RWPE1 (cell line): ENCODE results near the gene ST3GAL5.

ENCODE experiments used
- CTCF ChIA-PET: fragments of 350-600 bp; sonication (Branson Sonifier 250); formaldehyde crosslinking; extraction: SDS; loops from one replicate; lab custom pipeline; 2021; lab: Yijun Ruan, JAX
- POLR2A ChIA-PET: fragments of 400-600 bp; formaldehyde crosslinking; extraction: SDS; loops from one replicate; lab custom pipeline; 2020; ENCODE audit warnings: antibody characterized with exemption; ENCODE audit not compliant: low non-redundant PET; lab: Yijun Ruan, JAX
- DNase-seq: peaks from one replicate; pipeline ENCODE4 v3.0.0; 2012; ENCODE audit warnings: low spot score
- H3K27ac ChIP-seq: fragments of 450-650 bp; 2 replicates; pipeline ENCODE4 v1.5.1; 2017
- TF ChIP-seq, protein P1 (sequence below): fragments of 450-650 bp; conservative IDR thresholded peaks from 2 replicates; pipeline ENCODE4 v1.5.1; 2017; ENCODE audit warnings: low read depth, mild to moderate bottlenecking

The ST3GAL5 gene

DNA sequence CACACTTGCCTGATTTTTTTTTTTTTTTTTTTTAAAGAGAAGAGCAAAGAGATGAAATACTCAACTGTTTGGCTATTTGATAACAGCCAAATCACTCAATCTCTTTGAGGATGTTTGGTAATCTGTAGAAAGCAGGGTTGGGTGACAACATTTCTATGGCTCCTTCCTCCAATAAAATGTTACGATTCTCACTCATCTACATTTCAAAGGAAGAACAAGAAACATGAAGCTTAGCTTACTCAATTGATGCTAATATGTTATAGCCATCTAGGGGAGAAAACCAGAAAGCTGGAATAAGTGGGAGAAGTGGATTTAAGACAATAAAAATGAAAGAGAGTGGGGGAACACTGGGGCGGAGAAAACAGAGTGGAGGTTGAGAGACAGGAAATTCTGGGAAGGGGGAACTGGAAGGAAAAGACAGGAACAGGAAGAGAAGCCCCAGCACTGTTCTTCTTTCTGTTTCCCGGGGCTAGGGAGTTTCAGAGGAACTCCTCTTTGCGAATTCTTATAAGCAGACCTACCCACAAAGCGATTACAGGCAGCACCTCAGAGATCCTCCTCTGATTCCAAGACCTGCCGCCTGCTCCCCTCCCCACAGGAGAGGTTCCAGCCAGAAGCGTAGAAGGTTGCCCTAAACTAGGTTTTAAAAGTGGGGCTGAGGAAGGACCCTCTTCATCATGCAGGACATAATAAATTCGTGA is 13.3 kb downstream of the ST3GAL5 start:
- H3K27ac ChIP-seq = no peak overlapping the region
- CTCF ChIA-PET = interaction anchor here (0.6 to 0.9 kb wide), 2 partner anchors 11 to 201 kb away, joined by 3 read pairs; no protein-coding TSS in a partner anchor
- POLR2A ChIA-PET = interaction anchor here (0.7 kb wide), 1 partner anchor 11 kb away, joined by 3 read pairs; no protein-coding TSS in a partner anchor
- TF ChIP-seq, protein P1, sequence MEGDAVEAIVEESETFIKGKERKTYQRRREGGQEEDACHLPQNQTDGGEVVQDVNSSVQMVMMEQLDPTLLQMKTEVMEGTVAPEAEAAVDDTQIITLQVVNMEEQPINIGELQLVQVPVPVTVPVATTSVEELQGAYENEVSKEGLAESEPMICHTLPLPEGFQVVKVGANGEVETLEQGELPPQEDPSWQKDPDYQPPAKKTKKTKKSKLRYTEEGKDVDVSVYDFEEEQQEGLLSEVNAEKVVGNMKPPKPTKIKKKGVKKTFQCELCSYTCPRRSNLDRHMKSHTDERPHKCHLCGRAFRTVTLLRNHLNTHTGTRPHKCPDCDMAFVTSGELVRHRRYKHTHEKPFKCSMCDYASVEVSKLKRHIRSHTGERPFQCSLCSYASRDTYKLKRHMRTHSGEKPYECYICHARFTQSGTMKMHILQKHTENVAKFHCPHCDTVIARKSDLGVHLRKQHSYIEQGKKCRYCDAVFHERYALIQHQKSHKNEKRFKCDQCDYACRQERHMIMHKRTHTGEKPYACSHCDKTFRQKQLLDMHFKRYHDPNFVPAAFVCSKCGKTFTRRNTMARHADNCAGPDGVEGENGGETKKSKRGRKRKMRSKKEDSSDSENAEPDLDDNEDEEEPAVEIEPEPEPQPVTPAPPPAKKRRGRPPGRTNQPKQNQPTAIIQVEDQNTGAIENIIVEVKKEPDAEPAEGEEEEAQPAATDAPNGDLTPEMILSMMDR = no peak
- no peak for DNase-seq

DNA sequence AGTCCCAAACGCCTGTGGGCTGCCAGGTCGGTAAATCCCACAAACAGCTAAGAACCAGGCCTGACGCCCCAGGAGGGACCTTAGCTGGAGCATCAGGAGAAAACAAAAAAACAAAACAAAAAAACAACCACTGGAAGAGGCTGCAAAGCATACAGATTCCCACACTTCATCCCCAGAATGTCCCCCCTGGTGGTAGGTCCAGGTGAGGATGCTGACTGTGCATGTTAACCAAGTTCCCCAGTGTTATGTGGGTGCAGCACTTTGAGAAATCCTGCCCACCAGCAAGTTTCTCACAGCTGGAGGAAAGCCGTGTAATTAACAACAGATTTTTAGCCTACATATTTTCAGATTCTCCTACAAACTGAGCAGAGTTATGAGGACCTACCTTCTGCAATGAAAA is 15.1 kb downstream of the ST3GAL5 start:
- no peak overlapping the region for H3K27ac ChIP-seq
- ChIA-PET CTCF (interaction anchor here (0.7 kb wide), 1 partner anchor 140 kb away, joined by 3 read pairs; no protein-coding TSS in a partner anchor), POLR2A (no interaction called here)
- no peak for DNase-seq
- TF ChIP-seq, protein P1 = no peak

DNA sequence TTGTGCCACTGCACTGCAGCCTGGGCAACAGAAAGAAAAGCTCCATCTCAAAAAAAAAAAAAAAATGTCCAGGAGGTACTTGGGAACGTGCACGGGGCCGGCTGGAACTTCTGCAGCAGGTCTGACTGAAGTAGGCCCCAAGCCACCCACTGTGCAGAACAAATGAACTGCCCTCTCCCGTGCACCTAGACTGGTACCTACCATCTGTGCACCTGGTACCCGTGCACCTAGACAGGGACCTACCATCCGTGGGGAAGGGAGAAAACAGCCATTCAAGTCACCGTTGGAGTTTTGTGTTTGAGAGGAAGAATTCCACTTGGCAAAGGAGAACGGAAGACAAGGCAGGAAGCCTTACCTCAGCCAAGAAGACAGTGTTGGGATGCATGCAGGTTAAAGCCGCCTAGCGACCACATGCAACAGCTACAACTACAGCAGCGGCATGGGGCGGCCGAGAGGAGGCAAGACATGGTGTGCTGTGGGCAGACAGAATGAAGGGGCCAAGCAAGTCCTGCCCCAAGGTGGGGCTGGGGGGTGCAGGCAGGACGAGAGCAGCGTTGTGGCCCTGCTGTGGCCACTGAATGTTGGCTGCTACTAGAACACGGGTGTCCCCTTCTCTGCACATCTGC is 16.1 kb downstream of the ST3GAL5 start:
- DNase-seq = no peak
- ChIA-PET POLR2A (no interaction called here), CTCF (no interaction called here)
- TF ChIP-seq, protein P1 = no peak
- no peak overlapping the region for H3K27ac ChIP-seq

DNA sequence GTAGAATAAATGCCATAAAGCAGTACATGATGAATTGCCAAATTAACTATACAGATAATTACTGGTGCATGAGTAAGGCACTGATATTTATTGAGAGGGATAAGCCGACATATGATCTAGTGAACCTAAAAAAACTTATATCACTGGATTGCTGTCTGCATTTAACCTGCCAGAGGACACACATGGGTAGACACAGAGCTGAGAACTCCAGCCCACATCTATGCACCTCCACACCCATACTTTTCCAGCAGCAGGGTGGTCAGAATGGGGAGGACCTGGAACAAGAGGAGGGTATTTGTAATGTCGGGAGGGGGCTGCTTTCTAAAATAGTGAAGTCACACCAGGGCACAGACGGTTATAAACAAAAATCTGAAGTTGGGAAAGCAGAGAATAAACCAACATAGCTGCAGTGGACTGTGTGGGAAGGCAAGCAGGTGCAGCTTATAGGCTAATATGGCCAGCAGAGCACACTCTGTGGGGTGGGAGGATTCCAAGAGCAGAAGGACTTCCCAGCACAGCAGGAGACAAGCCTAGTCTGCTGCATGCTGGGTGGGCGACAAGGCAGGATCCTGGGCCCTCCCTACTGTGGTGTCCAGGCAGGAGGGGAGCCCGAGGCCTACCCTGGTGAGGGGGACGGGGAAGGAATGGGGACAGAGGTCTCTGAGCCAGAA is 17.2 kb downstream of the ST3GAL5 start:
- ChIA-PET CTCF (interaction anchor here (0.6 kb wide), 1 partner anchor 11 kb away, joined by 4 read pairs; no protein-coding TSS in a partner anchor), POLR2A (no interaction called here)
- TF ChIP-seq, protein P1 = no peak
- no peak for DNase-seq
- H3K27ac ChIP-seq = no peak overlapping the region

DNA sequence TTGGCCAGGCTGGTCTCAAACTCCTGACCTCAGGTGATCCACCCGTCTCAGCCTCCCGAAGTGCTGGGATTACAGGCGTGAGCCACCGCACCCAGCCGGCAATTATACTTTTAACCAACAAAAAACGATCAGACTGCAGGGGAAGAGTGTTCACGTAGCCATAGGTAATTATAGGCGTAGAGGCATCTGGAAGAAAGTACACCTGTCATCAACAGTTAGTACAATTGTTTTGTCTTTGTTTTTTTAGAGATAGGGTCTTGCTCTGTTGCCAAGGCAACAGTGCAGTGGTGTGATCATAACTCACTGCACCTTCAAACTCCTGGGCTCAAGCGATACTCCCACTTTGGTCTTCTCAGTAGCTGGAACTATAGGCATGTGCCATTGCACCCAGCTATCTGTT is 20.0 kb downstream of the ST3GAL5 start:
- POLR2A ChIA-PET = no interaction called here
- CTCF ChIA-PET = no interaction called here

More for the DNA sequence above, 20.0 kb downstream of the ST3GAL5 start:
- no peak overlapping the region for H3K27ac ChIP-seq
- TF ChIP-seq, protein P1 = no peak
- DNase-seq = no peak
